ENCODE measurements around the gene ST6GALNAC4. TPM values are rescaled to one million over a fixed set of nuclear protein-coding genes. Genes with fewer than 3 reads are reported as not detected.

The ST6GALNAC4 gene
- total and polyA plus RNA-seq, 9 of the 15 experiments (the other 6 are each of a cell fraction or from before 2014, with no cell fraction given) = 2.6 to 43.1 (median 15.4) TPM

- TF ChIP-seq MYC (IDR thresholded peaks at IDR 0.05; ENCODE audit: low read depth, low read length) = no peak
- no peak for TF ChIP-seq MYC (CRISPR knock-in tag; IDR thresholded peaks at IDR 0.05; ENCODE audit: borderline replicate concordance, low read depth)
- TF ChIP-seq SRF (CRISPR knock-in tag; IDR thresholded peaks at IDR 0.05) = no peak
Measured at GRCh38 chr9:127880143-127880542, 36.7 kb downstream of the ST6GALNAC4 start (continued).

GRCh38 chr9:127878652-127879390 is 38.0 kb downstream of the ST6GALNAC4 start:
- Histone ChIP-seq H3K36me3 (ENCODE audit: control insufficient read depth, insufficient read depth, low read length) (no peaks in the 10 kb centered on the region; the same call in 2 of the 3 replicates), H3K4me1 (replicated peaks in 1 of 2; ENCODE audit: control insufficient read depth in 2 of 2, insufficient read depth in 2 of 2, low read length in 2 of 2) (peaks cover 19 to 42% of the 10 kb centered on the region in 2 experiments; a peak in 4 of 5 replicates), H3K4me2 (ENCODE audit: insufficient read depth, low read length) (peak overlapping the region; percentile 80; the same call in 1 of the 2 replicates), H3K4me3 (no peak overlapping the region), H4K20me1 (replicated peaks; ENCODE audit: control insufficient read depth, insufficient read depth, low read length) (no peaks in the 10 kb centered on the region), H3K9ac (ENCODE audit: insufficient read depth in 1 of 2, low read depth in 2 of 2, low read length in 2 of 2) (peak overlapping the region in 1 of 2 experiments; percentile 94; a peak in 1 of 4 replicates), H3K9me3 (replicated peaks; ENCODE audit: control insufficient read depth, insufficient read depth, low read depth, low read length) (no peaks in the 10 kb centered on the region), H3K27ac (ENCODE audit: extremely low read depth, low read depth, low read length) (no peak overlapping the region), H3K9me1 (ENCODE audit: control insufficient read depth, insufficient read depth, low read length) (no peaks in the 10 kb centered on the region), H3K27me3 (ENCODE audit: control insufficient read depth in 2 of 2, insufficient read depth in 2 of 2, low read length in 2 of 2) (no peaks in the 10 kb centered on the region), H2AFZ (ENCODE audit: low read depth, low read length) (peak overlapping the region; percentile 91; the same call in 1 of the 2 replicates), H3K79me2 (ENCODE audit: control insufficient read depth, insufficient read depth, low read length) (peaks cover 12% of the 10 kb centered on the region; the same call in 2 of the 3 replicates)
- no peak for DNase-seq (ENCODE audit: extremely low read depth in 1 of 4, low spot score in 3 of 4)
- ATAC-seq = no peak
- BruUV-seq (replicated peaks) = no TSS peak
- ChIA-PET CTCF (ENCODE audit: low intra/inter-chr PET ratio) (no interaction called here), POLR2A (interaction anchor here (0.7 to 1.4 kb wide), 4 partner anchors 16 to 140 kb away, joined by 3 to 5 read pairs (median 4); no protein-coding TSS in a partner anchor)
- in situ Hi-C loops (cut with MboI) (loop anchor here (5.0 to 10.0 kb wide), 3 partner anchors 33 to 377 kb away; no protein-coding TSS in a partner anchor), intact Hi-C loops (cut with micrococcal nuclease) (loop anchor here (10.0 kb wide), 1 partner anchor 284 kb away; no protein-coding TSS in a partner anchor)
- 66% methylated on average over 6 of the region's 8 CpGs for WGBS (ENCODE audit: insufficient coverage, low coverage, missing lambda C conversion rate)
- peak; percentile 51 for FAIRE-seq
- peak; percentile 9 for TF ChIP-seq ARHGAP35 (IDR thresholded peaks at IDR 0.05; ENCODE audit: partially characterized antibody)
- TF ChIP-seq RAD21 (CRISPR knock-in tag; conservative IDR thresholded peaks at IDR 0.05 in 1 of 2, IDR thresholded peaks at IDR 0.05 in 1 of 2) = no peak
- peak; percentile 83 for TF ChIP-seq RBM25 (IDR thresholded peaks at IDR 0.05; ENCODE audit: low read depth, low read length, severe bottlenecking)
- TF ChIP-seq TAL1 (IDR thresholded peaks at IDR 0.05) = no peak
- TF ChIP-seq ESRRB (CRISPR knock-in tag; IDR thresholded peaks at IDR 0.05; ENCODE audit: borderline replicate concordance) = no peak
- peak; percentile 72; the same call in 1 of the 2 replicates for TF ChIP-seq ZNF740 (CRISPR knock-in tag; IDR thresholded peaks at IDR 0.05)
- peak in 1 of 2 experiments; percentile 18; a peak in 1 of 4 replicates for TF ChIP-seq ZNF740 (tag; IDR thresholded peaks at IDR 0.05)
- no peak for TF ChIP-seq ZNF644 (tag; IDR thresholded peaks at IDR 0.05; ENCODE audit: low read depth)
- no peak for TF ChIP-seq ZFP36 (IDR thresholded peaks at IDR 0.05; ENCODE audit: low read depth, low read length, partially characterized antibody)
